HS-5 (cell line): ENCODE results near the gene LSP1.

Experiments
- DNase-seq: peaks from one replicate; pipeline ENCODE4 v3.0.0-alpha.2; 2012; ENCODE audit warnings: low read depth

Gene LSP1

GRCh38 chr11:1890856-1891830, 38.3 kb downstream of the LSP1 start:
- no peak for DNase-seq

- DNase-seq = no peak
Measured at GRCh38 chr11:1891831-1892115, 38.9 kb downstream of the LSP1 start, which contains the start of gene PRR33. TSS of gene PRR33 (minus strand) at chr11:1891895. CDS start at chr11:1890584, 1,311 bp downstream.

- no peak for DNase-seq
Measured at GRCh38 chr11:1892116-1892515, 39.2 kb downstream of the LSP1 start.

- DNase-seq = no peak
Measured at GRCh38 chr11:1892558-1892957, 39.7 kb downstream of the LSP1 start.

- DNase-seq = no peak
Measured at GRCh38 chr11:1893581-1894359, 40.9 kb downstream of the LSP1 start.

GRCh38 chr11:1894759-1895158, 41.9 kb downstream of the LSP1 start:
- DNase-seq = no peak

GRCh38 chr11:1896468-1896867, 43.6 kb downstream of the LSP1 start:
- DNase-seq = no peak

GRCh38 chr11:1896923-1897322, 44.0 kb downstream of the LSP1 start:
- DNase-seq = no peak

GRCh38 chr11:1899090-1899489, 46.2 kb downstream of the LSP1 start:
- DNase-seq = no peak

- DNase-seq = no peak
Measured at GRCh38 chr11:1899686-1900085, 46.8 kb downstream of the LSP1 start.

- DNase-seq = no peak
Measured at GRCh38 chr11:1906181-1906580, 53.3 kb downstream of the LSP1 start.

- no peak for DNase-seq
Measured at GRCh38 chr11:1906611-1907423, 53.9 kb downstream of the LSP1 start.

- no peak for DNase-seq
Measured at GRCh38 chr11:1908618-1909017, 55.7 kb downstream of the LSP1 start.

GRCh38 chr11:1909524-1909923, 56.6 kb downstream of the LSP1 start:
- DNase-seq = no peak

GRCh38 chr11:1912289-1912878, 59.5 kb downstream of the LSP1 start:
- no peak for DNase-seq

- no peak for DNase-seq
Measured at GRCh38 chr11:1913271-1914060, 60.6 kb downstream of the LSP1 start.

GRCh38 chr11:1915795-1916131, 62.9 kb downstream of the LSP1 start:
- no peak for DNase-seq

- DNase-seq = no peak
Measured at GRCh38 chr11:1916132-1916985, 63.5 kb downstream of the LSP1 start.

GRCh38 chr11:1916986-1917522, 64.2 kb downstream of the LSP1 start:
- no peak for DNase-seq
